Eye (tissue), 1 donor: ENCODE measurements around the gene NEDD4L.
"Not testable (repeated sequence)": the region's sequence is repeated elsewhere in the genome, so short reads cannot be mapped to it uniquely, and the experiment has no call there.

Experiments
- DNase-seq: peaks from one replicate; pipeline ENCODE4 v3.0.0-alpha.2; 2015

The NEDD4L gene

GRCh38 chr18:58247363-58247834 lies 203.4 kb downstream of the NEDD4L start:
- DNase-seq, result peak; percentile 79

- peak; percentile 59 for DNase-seq
Measured at GRCh38 chr18:58249712-58250111, 205.7 kb downstream of the NEDD4L start.

GRCh38 chr18:58251416-58251815 lies 207.4 kb downstream of the NEDD4L start:
- no peak for DNase-seq

GRCh38 chr18:58252166-58252565 lies 208.1 kb downstream of the NEDD4L start:
- no peak for DNase-seq

- DNase-seq, result no peak
Measured at GRCh38 chr18:58253318-58253717, 209.3 kb downstream of the NEDD4L start.

GRCh38 chr18:58253871-58254270 lies 209.8 kb downstream of the NEDD4L start:
- DNase-seq, result no peak

- peak; percentile 31 for DNase-seq
Measured at GRCh38 chr18:58254873-58255511, 211.0 kb downstream of the NEDD4L start.

- no peak for DNase-seq
Measured at GRCh38 chr18:58255701-58256311, 211.8 kb downstream of the NEDD4L start.

- no peak for DNase-seq
Measured at GRCh38 chr18:58256316-58257080, 212.5 kb downstream of the NEDD4L start.

- DNase-seq, result peak; percentile 71
Measured at GRCh38 chr18:58257461-58257860, 213.4 kb downstream of the NEDD4L start.

GRCh38 chr18:58258692-58259342 lies 214.8 kb downstream of the NEDD4L start:
- no peak for DNase-seq

GRCh38 chr18:58263055-58263957 lies 219.3 kb downstream of the NEDD4L start:
- peak; percentile 32 for DNase-seq

GRCh38 chr18:58264075-58264474 lies 220.0 kb downstream of the NEDD4L start:
- no peak for DNase-seq

GRCh38 chr18:58264840-58265239 lies 220.8 kb downstream of the NEDD4L start:
- no peak for DNase-seq

GRCh38 chr18:58265489-58265888 lies 221.5 kb downstream of the NEDD4L start:
- DNase-seq, result not testable (repeated sequence)

GRCh38 chr18:58266291-58266690 lies 222.3 kb downstream of the NEDD4L start:
- DNase-seq, result no peak

- no peak for DNase-seq
Measured at GRCh38 chr18:58267493-58267892, 223.5 kb downstream of the NEDD4L start.

- no peak for DNase-seq
Measured at GRCh38 chr18:58268849-58269248, 224.8 kb downstream of the NEDD4L start.

- no peak for DNase-seq
Measured at GRCh38 chr18:58269931-58270330, 225.9 kb downstream of the NEDD4L start.

GRCh38 chr18:58270396-58270795 lies 226.4 kb downstream of the NEDD4L start:
- no peak for DNase-seq

- DNase-seq, result no peak
Measured at GRCh38 chr18:58271770-58272169, 227.7 kb downstream of the NEDD4L start.

GRCh38 chr18:58272209-58272608 lies 228.2 kb downstream of the NEDD4L start:
- DNase-seq, result no peak
